Mucosa of descending colon (tissue), 3 donors: ENCODE data around the gene PDE10A. TPM values are rescaled to one million over a fixed set of nuclear protein-coding genes. Genes with fewer than 3 reads are reported as not detected.

Experiments
- ATAC-seq: fragments of 200-7000 bp; cut with Tn5 transposase; one replicate; pipeline ENCODE4 v1.9.1; 2020; ENCODE audit warnings: mild to moderate bottlenecking, moderate library complexity
- DNase-seq, 3 donors: peaks; one replicate each; pipeline ENCODE4 v3.0.0-alpha.2; 2020
- H3K36me3 ChIP-seq: fragments of 200-600 bp; one replicate; pipeline ENCODE4 v1.8.0; 2021; ENCODE audit warnings: low read depth, mild to moderate bottlenecking
- H3K4me1 ChIP-seq: fragments of 200-600 bp; one replicate; pipeline ENCODE4 v1.8.0; 2021; ENCODE audit warnings: low read depth, mild to moderate bottlenecking
- H3K4me3 ChIP-seq: fragments of 200-600 bp; one replicate; pipeline ENCODE4 v1.8.0; 2021; ENCODE audit warnings: mild to moderate bottlenecking
- H3K9me3 ChIP-seq: fragments of 200-600 bp; one replicate; pipeline ENCODE4 v1.8.0; 2021; ENCODE audit warnings: mild to moderate bottlenecking
- CTCF ChIP-seq: fragments of 200-600 bp; IDR thresholded peaks from one replicate; pipeline ENCODE4 v1.8.0; 2022; ENCODE audit warnings: antibody characterized with exemption, mild to moderate bottlenecking
- intact Hi-C, 2 donors: fragments of 100-400 bp; cut with DNase I in 1 of 2; cut with micrococcal nuclease in 1 of 2; formaldehyde crosslinking; loops; one replicate each; pipeline versions ENCODE4 v1.11.0 to v1.11.1; 2022; cut with DNase I, micrococcal nuclease
- total RNA-seq, 3 donors: library from RNA; stranded (reverse); fragmentation: NEBNext Ultra II Directional in 2 of 3; extraction: Animal tissue kit (Norgen Biotek cat#: 25700) in 2 of 3; gene quantifications; one replicate each; pipeline versions ENCODE4 v1.2.1 to v1.2.4, GENCODE V29; 2021 to 2023
- donor health status: DM: no; HTN: no; CAD: no; lungs with moderate emphysema.
- donor health status: DM: no; HTN: no; CAD: no.
- donor health status: DM: no; HTN: yes; CAD: no.

Gene PDE10A
- total RNA-seq, 3 donors from 2014 or later: 1.7 to 18.0 (median 1.7) TPM

DNA sequence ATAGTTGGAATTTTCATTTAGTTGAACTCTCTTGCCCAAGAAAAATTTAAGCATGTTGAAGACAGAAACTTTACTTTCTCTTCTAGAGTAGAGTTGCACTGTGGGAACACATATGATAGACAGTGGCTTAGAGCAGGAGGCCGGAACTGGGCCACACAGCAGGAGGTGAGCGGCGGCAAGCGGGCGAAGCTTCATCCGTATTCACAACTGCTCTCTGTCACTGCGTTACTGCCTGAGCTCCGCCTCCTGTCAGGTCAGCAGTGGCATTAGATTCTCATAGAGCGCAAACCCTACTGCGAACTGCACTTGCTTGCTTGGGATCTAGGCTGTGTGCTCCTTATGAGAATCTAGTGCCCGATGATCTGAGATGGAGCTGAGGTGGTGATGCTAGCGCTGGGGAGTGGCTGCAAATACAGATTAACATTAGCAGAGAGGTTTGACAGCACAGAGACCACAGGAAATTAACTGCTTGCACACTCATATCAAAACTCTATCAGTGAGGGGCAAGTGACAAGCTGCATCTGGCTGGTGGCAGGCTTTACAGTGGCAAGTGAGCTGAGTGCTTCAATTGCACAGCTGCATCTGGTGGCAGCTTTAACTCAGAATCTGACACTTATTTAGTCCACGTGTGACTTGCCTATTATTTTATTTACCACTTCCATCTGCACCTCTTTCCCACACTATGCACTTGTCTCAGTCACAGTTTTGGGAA, 178.7 kb downstream of the PDE10A start:
- Histone ChIP-seq H3K4me3 (no peak overlapping the region), H3K9me3 (no peaks in the 10 kb centered on the region), H3K4me1 (no peaks in the 10 kb centered on the region), H3K36me3 (no peaks in the 10 kb centered on the region)
- intact Hi-C loops: no loop called here
- TF ChIP-seq CTCF: no peak
- no peak for ATAC-seq
- DNase-seq: no peak

GRCh38 chr6:165481921-165482320, 181.1 kb downstream of the PDE10A start:
- DNase-seq (no peak), ATAC-seq (no peak)
- H3K4me3 ChIP-seq: no peak overlapping the region
- no peaks in the 10 kb centered on the region for H3K9me3 ChIP-seq
- no peak for TF ChIP-seq CTCF
- H3K4me1 ChIP-seq: no peaks in the 10 kb centered on the region
- intact Hi-C loops: no loop called here
- H3K36me3 ChIP-seq: no peaks in the 10 kb centered on the region

- no peak for DNase-seq
- no peak overlapping the region for H3K4me3 ChIP-seq
- intact Hi-C loops: no loop called here
- H3K9me3 ChIP-seq: no peaks in the 10 kb centered on the region
- ATAC-seq: no peak
- no peaks in the 10 kb centered on the region for H3K4me1 ChIP-seq
- no peak for TF ChIP-seq CTCF
- H3K36me3 ChIP-seq: no peaks in the 10 kb centered on the region
Observed at GRCh38 chr6:165480916-165481315, 182.1 kb downstream of the PDE10A start.

- intact Hi-C loops: no loop called here
- Histone ChIP-seq H3K9me3 (no peaks in the 10 kb centered on the region), H3K4me1 (no peaks in the 10 kb centered on the region), H3K36me3 (no peaks in the 10 kb centered on the region), H3K4me3 (no peak overlapping the region)
- ATAC-seq: no peak
- no peak for DNase-seq
- no peak for TF ChIP-seq CTCF
Observed at GRCh38 chr6:165478581-165478980, 184.5 kb downstream of the PDE10A start.

- H3K4me3 ChIP-seq: no peak overlapping the region
- H3K9me3 ChIP-seq: peaks cover 2% of the 10 kb centered on the region
- TF ChIP-seq CTCF: no peak
- no peak for DNase-seq
- ATAC-seq: no peak
- H3K36me3 ChIP-seq: no peaks in the 10 kb centered on the region
- no peaks in the 10 kb centered on the region for H3K4me1 ChIP-seq
- intact Hi-C loops: no loop called here
Observed at GRCh38 chr6:165469483-165469882, 193.6 kb downstream of the PDE10A start.
